Measurements from ENCODE around the gene NDRG2. TPM values are rescaled to one million over a fixed set of nuclear protein-coding genes. Genes with fewer than 3 reads are reported as not detected.

The NDRG2 gene
- total and polyA plus RNA-seq, 8 donors = 61.3 to 418 (median 107) TPM

- Histone ChIP-seq H3K4me3 (no peak overlapping the region), H3K9me3 (no peaks in the 10 kb centered on the region), H3K4me1 (peaks cover 0 to 22% (median 12%) of the 10 kb centered on the region in 4 donors), H3K36me3 (no peaks in the 10 kb centered on the region), H3K27me3 (no peaks in the 10 kb centered on the region), H3K27ac (no peak overlapping the region)
- intact Hi-C loops (cut with DNase I; ENCODE audit: low total_unique reads) = no loop called here
- WGBS, 5 donors = 66 to 88% (median 87%) methylated on average over 2 of the region's 2 CpGs
- DNase-seq = no peak
- TF ChIP-seq CTCF (IDR thresholded peaks at IDR 0.05) (no peak), POLR2AphosphoS5 (IDR thresholded peaks at IDR 0.05) (no peak), POLR2A (IDR thresholded peaks at IDR 0.05) (no peak), EP300 (IDR thresholded peaks at IDR 0.05) (no peak)
These were observed 22.5 kb upstream of the NDRG2 start for GRCh38 chr14:21047378-21047781.

GRCh38 chr14:21043974-21044618, 19.2 kb upstream of the NDRG2 start:
- 44 to 48% (median 47%) methylated on average over 6 of the region's 6 CpGs for WGBS, 5 donors
- peaks cover 9 to 35% (median 22%) of the 10 kb centered on the region in 4 donors for H3K4me1 ChIP-seq

GRCh38 chr14:21043387-21043973, 18.6 kb upstream of the NDRG2 start:
- TF ChIP-seq POLR2A (IDR thresholded peaks at IDR 0.05) = no peak
- no peak for TF ChIP-seq EP300 (IDR thresholded peaks at IDR 0.05)
- no peak for TF ChIP-seq CTCF (IDR thresholded peaks at IDR 0.05)
- TF ChIP-seq POLR2AphosphoS5 (IDR thresholded peaks at IDR 0.05) = no peak
- Histone ChIP-seq H3K4me1 (peaks cover 16 to 40% (median 27%) of the 10 kb centered on the region in 4 donors), H3K36me3 (no peaks in the 10 kb centered on the region), H3K27me3 (no peaks in the 10 kb centered on the region), H3K9me3 (no peaks in the 10 kb centered on the region), H3K27ac (peak overlapping the region in 1 of 5 donors; percentile 1), H3K4me3 (no peak overlapping the region)
- DNase-seq = no peak
- WGBS, 5 donors = 18 to 52% (median 38%) methylated on average over 2 of the region's 2 CpGs
- intact Hi-C loops (cut with DNase I; ENCODE audit: low total_unique reads) = no loop called here

More at GRCh38 chr14:21043974-21044618, 19.2 kb upstream of the NDRG2 start:
- Histone ChIP-seq H3K9me3 (no peaks in the 10 kb centered on the region), H3K27me3 (no peaks in the 10 kb centered on the region), H3K27ac (peak overlapping the region in 1 of 5 donors; percentile 16), H3K36me3 (no peaks in the 10 kb centered on the region), H3K4me3 (no peak overlapping the region)
- peak in 1 of 2 donors; percentile 42 for DNase-seq
- TF ChIP-seq POLR2A (IDR thresholded peaks at IDR 0.05) (no peak), CTCF (IDR thresholded peaks at IDR 0.05) (no peak), EP300 (IDR thresholded peaks at IDR 0.05) (no peak), POLR2AphosphoS5 (IDR thresholded peaks at IDR 0.05) (no peak)
- intact Hi-C loops (cut with DNase I; ENCODE audit: low total_unique reads) = no loop called here

- TF ChIP-seq EP300 (IDR thresholded peaks at IDR 0.05) = no peak
- TF ChIP-seq POLR2AphosphoS5 (IDR thresholded peaks at IDR 0.05) = no peak
- TF ChIP-seq POLR2A (IDR thresholded peaks at IDR 0.05) = no peak
- no peak for TF ChIP-seq CTCF (IDR thresholded peaks at IDR 0.05)
- no peak overlapping the region for H3K4me3 ChIP-seq
- H3K9me3 ChIP-seq = no peaks in the 10 kb centered on the region
- no peaks in the 10 kb centered on the region for H3K27me3 ChIP-seq
- H3K36me3 ChIP-seq = no peaks in the 10 kb centered on the region
- intact Hi-C loops (cut with DNase I; ENCODE audit: low total_unique reads) = no loop called here
- peaks cover 20 to 40% (median 31%) of the 10 kb centered on the region in 4 donors for H3K4me1 ChIP-seq
- no peak for DNase-seq
- 50 to 60% (median 53%) methylated on average over 8 of the region's 8 CpGs for WGBS, 5 donors
- H3K27ac ChIP-seq = no peak overlapping the region
These were observed 18.1 kb upstream of the NDRG2 start for GRCh38 chr14:21042918-21043317.
